BJ (cell line): ENCODE data around the gene PPP2R3B. TPM values are rescaled to one million over a fixed set of nuclear protein-coding genes. Genes with fewer than 3 reads are reported as not detected.
"Not testable (repeated sequence)": the region's sequence is repeated elsewhere in the genome, so short reads cannot be mapped to it uniquely, and the experiment has no call there.

Experiments
- CTCF ChIA-PET: fragments of 350-600 bp; formaldehyde crosslinking; extraction: SDS; loops from one replicate; lab custom pipeline; 2021; ENCODE audit warnings: antibody characterized with exemption, inconsistent platforms; lab: Yijun Ruan, JAX
- POLR2A ChIA-PET: fragments of 300-600 bp; sonication (Branson Sonifier 250); formaldehyde crosslinking; extraction: SDS; loops from one replicate; lab custom pipeline; 2021; ENCODE audit warnings: antibody characterized with exemption; lab: Charles Lee
- DNase-seq: peaks from one replicate; pipeline ENCODE4 v3.0.0-alpha.2; 2011; ENCODE audit warnings: low read depth
- H3K27me3 ChIP-seq: 2 replicates; pipeline ENCODE4 v1.6.0; 2011; ENCODE audit warnings: low read length; ENCODE audit not compliant: control insufficient read depth, insufficient read depth
- H3K36me3 ChIP-seq: 2 replicates; pipeline ENCODE4 v1.5.1; 2011; ENCODE audit warnings: low read length; ENCODE audit not compliant: control insufficient read depth, insufficient read depth
- H3K4me3 ChIP-seq: 2 replicates; pipeline ENCODE4 v1.5.1; 2011; ENCODE audit warnings: low read depth, mild to moderate bottlenecking, control low read depth, low read length
- polyA plus RNA-seq: library from polyadenylated mRNA; depleted of rRNA; stranded (reverse); fragments of >200 nt; gene quantifications from 2 replicates; pipeline ENCODE4 v1.2.3, GENCODE V29; 2011
- TF ChIP-seq, protein P1 (sequence below): IDR thresholded peaks from 2 replicates; pipeline ENCODE4 v1.5.1; 2011; ENCODE audit warnings: low read depth, mild to moderate bottlenecking, control low read depth, inconsistent platforms, low read length, moderate library complexity; ENCODE audit not compliant: insufficient read depth

PPP2R3B gene
- polyA plus RNA-seq, 1 experiment = 14.9 TPM

DNA sequence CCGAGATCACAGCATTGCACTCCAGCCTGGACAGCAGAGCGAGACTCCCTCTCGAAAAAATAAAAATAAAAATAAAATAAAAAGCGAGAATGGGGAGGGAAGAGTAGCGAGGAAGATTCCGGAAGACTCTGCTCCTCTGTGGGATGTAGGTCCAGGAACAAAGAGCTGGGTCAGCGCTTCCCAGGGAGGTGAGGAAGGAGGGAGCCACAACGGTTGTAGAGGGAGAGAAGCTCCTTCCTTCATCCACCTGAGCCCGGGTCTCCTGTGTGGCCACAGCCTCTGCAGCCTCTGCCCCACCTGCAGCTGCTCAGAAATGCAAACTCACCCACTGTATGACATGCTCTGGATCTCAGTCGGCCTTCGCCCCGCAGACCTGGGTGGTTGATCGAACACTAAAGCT is 3.8 kb upstream of the PPP2R3B start:
- ChIA-PET CTCF (no interaction called here), POLR2A (no interaction called here)
- TF ChIP-seq, protein P1, sequence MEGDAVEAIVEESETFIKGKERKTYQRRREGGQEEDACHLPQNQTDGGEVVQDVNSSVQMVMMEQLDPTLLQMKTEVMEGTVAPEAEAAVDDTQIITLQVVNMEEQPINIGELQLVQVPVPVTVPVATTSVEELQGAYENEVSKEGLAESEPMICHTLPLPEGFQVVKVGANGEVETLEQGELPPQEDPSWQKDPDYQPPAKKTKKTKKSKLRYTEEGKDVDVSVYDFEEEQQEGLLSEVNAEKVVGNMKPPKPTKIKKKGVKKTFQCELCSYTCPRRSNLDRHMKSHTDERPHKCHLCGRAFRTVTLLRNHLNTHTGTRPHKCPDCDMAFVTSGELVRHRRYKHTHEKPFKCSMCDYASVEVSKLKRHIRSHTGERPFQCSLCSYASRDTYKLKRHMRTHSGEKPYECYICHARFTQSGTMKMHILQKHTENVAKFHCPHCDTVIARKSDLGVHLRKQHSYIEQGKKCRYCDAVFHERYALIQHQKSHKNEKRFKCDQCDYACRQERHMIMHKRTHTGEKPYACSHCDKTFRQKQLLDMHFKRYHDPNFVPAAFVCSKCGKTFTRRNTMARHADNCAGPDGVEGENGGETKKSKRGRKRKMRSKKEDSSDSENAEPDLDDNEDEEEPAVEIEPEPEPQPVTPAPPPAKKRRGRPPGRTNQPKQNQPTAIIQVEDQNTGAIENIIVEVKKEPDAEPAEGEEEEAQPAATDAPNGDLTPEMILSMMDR = no peak
- DNase-seq = no peak
- no peaks in the 10 kb centered on the region for H3K36me3 ChIP-seq
- H3K4me3 ChIP-seq = no peak overlapping the region
- no peaks in the 10 kb centered on the region for H3K27me3 ChIP-seq

DNA sequence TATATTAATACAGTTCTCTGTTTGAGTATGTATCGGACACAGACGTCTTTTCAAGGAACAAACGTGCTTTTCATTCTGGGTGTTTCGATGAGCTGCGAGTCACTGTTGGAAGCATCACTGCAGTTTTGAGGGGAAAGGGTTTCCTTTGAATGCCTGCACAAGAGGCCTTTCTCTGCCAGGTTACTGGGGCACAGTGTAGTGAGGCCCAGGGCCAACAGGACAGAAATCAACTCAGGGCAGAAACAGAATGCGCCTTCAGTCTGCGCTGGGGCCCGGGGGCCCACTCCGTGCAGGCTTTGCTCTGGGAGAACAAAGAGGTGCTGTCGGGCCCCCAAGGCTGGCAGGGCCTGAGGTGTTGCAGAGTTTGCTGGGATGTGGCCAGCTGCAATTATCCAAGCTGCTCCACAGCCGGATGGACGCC is 2.3 kb upstream of the PPP2R3B start:
- ChIA-PET CTCF (no interaction called here), POLR2A (no interaction called here)
- Histone ChIP-seq H3K27me3 (no peaks in the 10 kb centered on the region), H3K36me3 (no peaks in the 10 kb centered on the region), H3K4me3 (no peak overlapping the region)
- TF ChIP-seq, protein P1 = no peak
- no peak for DNase-seq

DNA sequence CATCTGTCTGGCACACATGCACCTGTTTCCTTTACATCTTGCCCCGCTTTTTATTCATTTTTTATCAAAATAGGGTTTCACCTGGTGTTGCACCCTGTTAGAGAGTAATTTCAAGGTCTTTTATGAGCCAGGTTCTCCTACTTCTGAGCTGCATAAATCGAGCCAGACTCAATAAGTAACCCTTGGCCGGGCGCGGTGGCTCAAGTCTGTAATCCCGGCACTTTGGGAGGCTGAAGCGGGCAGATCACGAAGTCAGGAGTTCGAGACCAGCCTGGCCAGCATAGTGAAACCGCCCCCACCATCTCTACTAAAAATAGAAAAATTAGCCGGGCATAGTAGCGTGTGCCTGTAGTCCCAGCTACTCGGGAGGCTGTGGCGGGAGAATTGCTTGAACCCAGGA is 1.0 kb upstream of the PPP2R3B start:
- Histone ChIP-seq H3K4me3 (peak overlapping the region; percentile 77), H3K27me3 (no peaks in the 10 kb centered on the region), H3K36me3 (no peaks in the 10 kb centered on the region)
- POLR2A ChIA-PET = no interaction called here
- TF ChIP-seq, protein P1 = no peak
- CTCF ChIA-PET = no interaction called here
- no peak for DNase-seq

DNA sequence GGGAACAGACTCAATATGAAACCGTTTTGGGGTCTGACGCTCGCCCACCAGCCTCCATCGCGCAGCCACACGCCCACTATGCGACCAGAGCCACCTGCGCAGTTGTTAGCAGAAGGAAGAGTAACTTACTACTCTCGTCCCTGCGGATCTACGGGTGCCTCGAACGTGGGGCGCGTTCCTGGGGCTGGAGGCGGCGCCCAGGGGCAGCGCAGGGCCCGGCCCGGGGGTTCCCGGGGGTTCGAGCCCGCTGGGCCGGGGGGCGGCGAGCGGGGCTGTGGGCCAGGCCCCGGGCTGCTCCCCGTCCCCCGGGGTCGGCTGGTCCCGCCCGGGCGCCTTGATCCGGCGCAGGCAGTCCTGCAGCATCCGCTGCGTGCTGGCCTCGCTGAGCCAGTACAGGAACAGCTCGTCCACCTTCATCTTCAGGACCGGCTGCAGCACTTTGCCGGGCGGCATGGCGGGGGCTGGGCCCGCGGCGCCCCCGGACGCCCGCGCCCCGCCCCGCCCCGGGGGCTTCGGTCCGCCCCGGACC is 404 bp downstream of the PPP2R3B start:
- ChIA-PET POLR2A (no interaction called here), CTCF (no interaction called here)
- no peak for DNase-seq
- TF ChIP-seq, protein P1 = no peak
- peak overlapping the region; percentile 77 for H3K4me3 ChIP-seq
- no peaks in the 10 kb centered on the region for H3K36me3 ChIP-seq
- no peaks in the 10 kb centered on the region for H3K27me3 ChIP-seq

DNA sequence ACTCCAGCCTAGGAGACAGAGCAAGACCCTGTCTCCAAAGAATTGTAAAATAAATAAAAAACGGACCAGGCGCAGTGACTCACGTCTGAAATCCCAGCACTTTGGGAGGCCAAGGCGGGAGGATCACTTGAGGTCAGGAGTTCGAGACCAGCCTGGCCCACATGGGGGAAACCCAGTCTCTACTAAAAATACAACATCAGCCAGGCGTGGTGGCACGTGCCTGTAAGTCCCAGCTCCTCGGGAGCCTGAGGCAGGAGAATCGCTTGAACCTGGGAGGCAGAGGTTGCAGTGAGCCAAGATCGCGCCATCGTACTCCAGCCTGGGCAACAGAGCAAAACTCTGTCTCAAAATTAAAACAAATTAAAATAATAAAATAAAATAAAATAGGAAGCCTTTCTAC is 971 bp downstream of the PPP2R3B start:
- CTCF ChIA-PET, H3K36me3 ChIP-seq, POLR2A ChIA-PET, DNase-seq, H3K27me3 ChIP-seq: not testable (repeated sequence)
- H3K4me3 ChIP-seq = peak overlapping the region; percentile 77

DNA sequence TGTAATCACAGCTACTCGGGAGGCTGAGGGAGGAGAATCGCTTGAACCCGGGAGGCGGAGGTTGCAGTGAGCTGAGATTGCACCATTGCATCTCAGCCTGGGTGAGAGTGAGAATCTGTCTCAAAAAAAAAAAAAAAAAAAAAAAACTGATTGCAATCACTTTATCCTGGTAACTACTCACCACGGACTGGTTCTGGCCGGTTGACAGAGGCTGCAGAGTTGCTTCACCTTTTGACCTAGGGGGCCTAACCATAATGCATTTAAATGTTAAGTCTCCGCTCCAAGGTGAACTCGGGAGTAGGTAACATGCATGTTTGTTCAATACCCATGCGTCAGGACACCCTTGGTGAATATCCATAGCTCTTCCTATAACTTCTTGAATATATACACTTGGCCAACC is 1.8 kb downstream of the PPP2R3B start:
- no peak for DNase-seq
- no peak overlapping the region for H3K4me3 ChIP-seq
- TF ChIP-seq, protein P1 = no peak
- POLR2A ChIA-PET = no interaction called here
- H3K27me3 ChIP-seq = no peaks in the 10 kb centered on the region
- CTCF ChIA-PET = no interaction called here
- H3K36me3 ChIP-seq = no peaks in the 10 kb centered on the region
